Transverse colon (tissue), 4 donors: ENCODE results near the gene ANO3.

Source experiments
- CTCF ChIP-seq, 5 experiments: fragments of 200-600 bp in 3 of 5; fragments of 450-650 bp in 2 of 5; sonication (generic) in 3 of 5; IDR thresholded peaks; 1 replicate in 2 of 5; 2 replicates in 3 of 5; pipeline ENCODE4 v1.5.1; 2016 to 2017; ENCODE audit warnings: antibody characterized with exemption in 5 of 5, inconsistent platforms in 3 of 5, mild to moderate bottlenecking in 2 of 5, moderate library complexity in 1 of 5
- POLR2A ChIP-seq: fragments of 450-650 bp; IDR thresholded peaks from one replicate; pipeline ENCODE4 v1.6.1; 2016; ENCODE audit warnings: antibody characterized with exemption, mild to moderate bottlenecking, moderate library complexity
- POLR2AphosphoS5 ChIP-seq, 3 donors: sonication (generic); formaldehyde crosslinking; IDR thresholded peaks; one replicate each; pipeline ENCODE4 v1.6.1; 2016; ENCODE audit warnings: antibody characterized with exemption in 3 of 3

- no peak for TF ChIP-seq CTCF (IDR thresholded peaks at IDR 0.05)
- TF ChIP-seq POLR2AphosphoS5 (IDR thresholded peaks at IDR 0.05) = no peak
- TF ChIP-seq POLR2A = no peak
Observed at GRCh38 chr11:26424255-26424654, 92.3 kb downstream of the ANO3 start.
